ENCODE results near the gene GAS1.

GAS1 gene

GRCh38 chr9:86946201-86947145, 833 bp downstream of the GAS1 start:
- intact Hi-C loops (cut with micrococcal nuclease) = loop anchor here (10.0 kb wide), 1 partner anchor 378 kb away; no protein-coding TSS in a partner anchor
- H3K27ac Mint-ChIP-seq = no peak overlapping the region
- no peaks in the 10 kb centered on the region for H3K9me3 Mint-ChIP-seq
- peaks cover 57% of the 10 kb centered on the region for H3K27me3 Mint-ChIP-seq
- H3K36me3 Mint-ChIP-seq (ENCODE audit: low read depth) = no peaks in the 10 kb centered on the region
- peaks cover 24% of the 10 kb centered on the region for H3K4me1 Mint-ChIP-seq (ENCODE audit: low read depth)
- peak overlapping the region; percentile 75 for H3K4me3 Mint-ChIP-seq

GRCh38 chr9:86945728-86946200, 1.5 kb downstream of the GAS1 start:
- Mint-ChIP-seq H3K4me1 (ENCODE audit: low read depth) (peaks cover 24% of the 10 kb centered on the region), H3K27ac (no peak overlapping the region), H3K9me3 (no peaks in the 10 kb centered on the region), H3K36me3 (ENCODE audit: low read depth) (no peaks in the 10 kb centered on the region), H3K4me3 (peak overlapping the region; percentile 75), H3K27me3 (peaks cover 62% of the 10 kb centered on the region)
- intact Hi-C loops (cut with micrococcal nuclease) = loop anchor here (10.0 kb wide), 1 partner anchor 379 kb away; no protein-coding TSS in a partner anchor

GRCh38 chr9:86944796-86945727, 2.2 kb downstream of the GAS1 start:
- Mint-ChIP-seq H3K27me3 (peaks cover 60% of the 10 kb centered on the region), H3K9me3 (no peaks in the 10 kb centered on the region), H3K4me3 (peak overlapping the region; percentile 75), H3K36me3 (ENCODE audit: low read depth) (no peaks in the 10 kb centered on the region), H3K4me1 (ENCODE audit: low read depth) (peaks cover 24% of the 10 kb centered on the region), H3K27ac (no peak overlapping the region)
- intact Hi-C loops (cut with micrococcal nuclease) = loop anchor here (10.0 kb wide), 1 partner anchor 380 kb away; no protein-coding TSS in a partner anchor

- intact Hi-C loops (cut with micrococcal nuclease) = loop anchor here (10.0 kb wide), 1 partner anchor 381 kb away; no protein-coding TSS in a partner anchor
These were observed 3.8 kb downstream of the GAS1 start for GRCh38 chr9:86943201-86944113.

GRCh38 chr9:86942281-86943200, 4.8 kb downstream of the GAS1 start:
- H3K27me3 Mint-ChIP-seq = peaks cover 64% of the 10 kb centered on the region
- H3K4me3 Mint-ChIP-seq = no peak overlapping the region

More at GRCh38 chr9:86943201-86944113, 3.8 kb downstream of the GAS1 start:
- Mint-ChIP-seq H3K4me1 (ENCODE audit: low read depth) (peaks cover 17% of the 10 kb centered on the region), H3K27ac (no peak overlapping the region), H3K9me3 (no peaks in the 10 kb centered on the region), H3K36me3 (ENCODE audit: low read depth) (no peaks in the 10 kb centered on the region), H3K4me3 (no peak overlapping the region), H3K27me3 (peaks cover 60% of the 10 kb centered on the region)

GRCh38 chr9:86941197-86941596, 6.1 kb downstream of the GAS1 start:
- H3K27me3 Mint-ChIP-seq = peaks cover 64% of the 10 kb centered on the region
- peaks cover 12% of the 10 kb centered on the region for H3K4me1 Mint-ChIP-seq (ENCODE audit: low read depth)
- no peak overlapping the region for H3K27ac Mint-ChIP-seq
- no peaks in the 10 kb centered on the region for H3K36me3 Mint-ChIP-seq (ENCODE audit: low read depth)
- no peak overlapping the region for H3K4me3 Mint-ChIP-seq
- intact Hi-C loops (cut with micrococcal nuclease) = loop anchor here (10.0 kb wide), 1 partner anchor 384 kb away; no protein-coding TSS in a partner anchor
- H3K9me3 Mint-ChIP-seq = no peaks in the 10 kb centered on the region

More at GRCh38 chr9:86942281-86943200, 4.8 kb downstream of the GAS1 start:
- no peaks in the 10 kb centered on the region for H3K36me3 Mint-ChIP-seq (ENCODE audit: low read depth)
- peaks cover 12% of the 10 kb centered on the region for H3K4me1 Mint-ChIP-seq (ENCODE audit: low read depth)
- H3K27ac Mint-ChIP-seq = no peak overlapping the region
- H3K9me3 Mint-ChIP-seq = no peaks in the 10 kb centered on the region
- intact Hi-C loops (cut with micrococcal nuclease) = loop anchor here (10.0 kb wide), 1 partner anchor 382 kb away; no protein-coding TSS in a partner anchor

GRCh38 chr9:86940774-86941173, 6.5 kb downstream of the GAS1 start:
- Mint-ChIP-seq H3K27me3 (peaks cover 60% of the 10 kb centered on the region), H3K36me3 (ENCODE audit: low read depth) (no peaks in the 10 kb centered on the region)

GRCh38 chr9:86939891-86940290, 7.4 kb downstream of the GAS1 start:
- peaks cover 53% of the 10 kb centered on the region for H3K27me3 Mint-ChIP-seq
- H3K4me3 Mint-ChIP-seq = no peak overlapping the region
- no peak overlapping the region for H3K27ac Mint-ChIP-seq
- intact Hi-C loops (cut with micrococcal nuclease) = loop anchor here (10.0 kb wide), 1 partner anchor 385 kb away; no protein-coding TSS in a partner anchor
- H3K9me3 Mint-ChIP-seq = no peaks in the 10 kb centered on the region
- no peaks in the 10 kb centered on the region for H3K4me1 Mint-ChIP-seq (ENCODE audit: low read depth)
- H3K36me3 Mint-ChIP-seq (ENCODE audit: low read depth) = no peaks in the 10 kb centered on the region

More at GRCh38 chr9:86940774-86941173, 6.5 kb downstream of the GAS1 start:
- no peaks in the 10 kb centered on the region for H3K9me3 Mint-ChIP-seq
- peaks cover 8% of the 10 kb centered on the region for H3K4me1 Mint-ChIP-seq (ENCODE audit: low read depth)
- H3K4me3 Mint-ChIP-seq = no peak overlapping the region
- H3K27ac Mint-ChIP-seq = no peak overlapping the region
- intact Hi-C loops (cut with micrococcal nuclease) = loop anchor here (10.0 kb wide), 1 partner anchor 384 kb away; no protein-coding TSS in a partner anchor

GRCh38 chr9:86939321-86939720, 8.0 kb downstream of the GAS1 start:
- Mint-ChIP-seq H3K4me1 (ENCODE audit: low read depth) (no peaks in the 10 kb centered on the region), H3K27ac (no peak overlapping the region), H3K27me3 (peaks cover 49% of the 10 kb centered on the region), H3K9me3 (no peaks in the 10 kb centered on the region), H3K36me3 (ENCODE audit: low read depth) (no peaks in the 10 kb centered on the region), H3K4me3 (no peak overlapping the region)
- intact Hi-C loops (cut with micrococcal nuclease) = no loop called here

GRCh38 chr9:86938780-86939179, 8.5 kb downstream of the GAS1 start:
- H3K36me3 Mint-ChIP-seq (ENCODE audit: low read depth) = no peaks in the 10 kb centered on the region
- intact Hi-C loops (cut with micrococcal nuclease) = no loop called here
- peaks cover 45% of the 10 kb centered on the region for H3K27me3 Mint-ChIP-seq

GRCh38 chr9:86926145-86926544, 21.2 kb downstream of the GAS1 start:
- intact Hi-C loops (cut with micrococcal nuclease) = no loop called here
- H3K4me1 Mint-ChIP-seq (ENCODE audit: low read depth) = no peaks in the 10 kb centered on the region
- peaks cover 7% of the 10 kb centered on the region for H3K27me3 Mint-ChIP-seq
- no peak overlapping the region for H3K27ac Mint-ChIP-seq
- no peaks in the 10 kb centered on the region for H3K36me3 Mint-ChIP-seq (ENCODE audit: low read depth)
- H3K9me3 Mint-ChIP-seq = peaks cover 5% of the 10 kb centered on the region
- H3K4me3 Mint-ChIP-seq = no peak overlapping the region

More at GRCh38 chr9:86938780-86939179, 8.5 kb downstream of the GAS1 start:
- no peaks in the 10 kb centered on the region for H3K4me1 Mint-ChIP-seq (ENCODE audit: low read depth)
- no peak overlapping the region for H3K27ac Mint-ChIP-seq
- no peaks in the 10 kb centered on the region for H3K9me3 Mint-ChIP-seq
- H3K4me3 Mint-ChIP-seq = no peak overlapping the region

- intact Hi-C loops (cut with micrococcal nuclease) = no loop called here
- Mint-ChIP-seq H3K27me3 (peaks cover 7% of the 10 kb centered on the region), H3K4me1 (ENCODE audit: low read depth) (no peaks in the 10 kb centered on the region), H3K27ac (no peak overlapping the region), H3K9me3 (peaks cover 5% of the 10 kb centered on the region), H3K4me3 (no peak overlapping the region), H3K36me3 (ENCODE audit: low read depth) (no peaks in the 10 kb centered on the region)
These were observed 21.6 kb downstream of the GAS1 start for GRCh38 chr9:86925686-86926085.
